ENCODE data around the gene RBBP8. TPM values are rescaled to one million over a fixed set of nuclear protein-coding genes. Genes with fewer than 3 reads are reported as not detected.
A peak's percentile ranks its signal among the peaks of the same experiment; 100 is the strongest.
"Not testable (repeated sequence)": the region's sequence is repeated elsewhere in the genome, so short reads cannot be mapped to it uniquely, and the experiment has no call there.

RBBP8 gene
- 76.7 TPM for total RNA-seq
- 93.8 TPM for polyA plus RNA-seq
- long read RNA-seq, donor 1, partial matches to known transcripts = 0 of 1 reads
- long read RNA-seq, donor 1, other reads (novel, unspliced or antisense) = 0 of 1 reads
- long read RNA-seq, donor 2, partial matches to known transcripts = 5 of 10 reads
- long read RNA-seq, donor 2, other reads (novel, unspliced or antisense) = 0 of 10 reads
- long read RNA-seq, donor 3, partial matches to known transcripts = 0 of 2 reads
- long read RNA-seq, donor 3, other reads (novel, unspliced or antisense) = 0 of 2 reads
- long read RNA-seq, donor 4, partial matches to known transcripts = 0 of 3 reads
- long read RNA-seq, donor 4, other reads (novel, unspliced or antisense) = 0 of 3 reads
- long read RNA-seq, donor 5, partial matches to known transcripts = 0 of 4 reads
- long read RNA-seq, donor 5, other reads (novel, unspliced or antisense) = 0 of 4 reads
- long read RNA-seq, donor 6, partial matches to known transcripts = 0 of 1 reads
- long read RNA-seq, donor 6, other reads (novel, unspliced or antisense) = 0 of 1 reads
- long read RNA-seq, donor 7, partial matches to known transcripts = 0 of 4 reads
- long read RNA-seq, donor 7, other reads (novel, unspliced or antisense) = 0 of 4 reads
- long read RNA-seq, donor 8 = 0 reads
- long read RNA-seq, donor 9, partial matches to known transcripts = 0 of 2 reads
- long read RNA-seq, donor 9, other reads (novel, unspliced or antisense) = 0 of 2 reads
- long read RNA-seq, donor 10, partial matches to known transcripts = 0 of 2 reads
- long read RNA-seq, donor 10, other reads (novel, unspliced or antisense) = 0 of 2 reads

DNA sequence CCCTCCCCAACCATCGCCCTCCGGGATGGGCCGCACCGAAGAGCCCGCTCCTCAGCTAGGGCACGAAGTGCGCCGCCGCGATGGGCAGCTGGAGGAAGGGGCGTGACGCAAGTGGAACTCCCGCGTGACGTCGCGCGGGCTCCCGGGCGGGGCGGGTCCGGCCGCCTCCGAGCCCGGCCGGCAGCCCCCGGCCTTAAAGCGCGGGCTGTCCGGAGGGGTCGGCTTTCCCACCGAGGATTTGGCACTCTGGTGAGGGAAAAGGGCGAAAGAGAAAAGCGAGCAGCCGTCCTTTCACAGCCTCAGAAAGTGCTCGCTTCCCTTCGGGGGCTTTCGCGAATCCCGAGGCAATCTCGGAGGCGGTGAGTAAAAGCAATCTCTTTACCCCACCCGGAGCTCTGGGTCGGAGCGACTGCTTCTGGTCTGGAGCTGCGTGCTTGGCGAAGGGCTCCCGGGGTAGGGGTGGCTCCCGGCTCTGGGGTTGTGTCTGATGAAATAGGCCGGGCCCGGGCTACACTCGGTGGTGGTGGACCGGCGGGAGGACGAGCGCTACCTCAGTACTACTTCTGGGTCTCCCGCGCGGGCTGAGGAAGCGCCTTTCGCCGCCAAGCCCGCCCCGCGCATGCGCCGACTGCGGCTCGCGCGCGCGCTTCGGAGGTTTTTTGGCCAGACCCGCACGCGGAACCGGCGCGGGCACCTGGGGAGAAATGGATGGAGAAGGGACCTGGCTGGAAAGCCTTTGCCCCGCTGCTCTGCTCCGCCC lies at the start of gene RBBP8:
Gene RBBP8 (plus strand): TSS at position 123 of the 760 bp plus-strand sequence. CDS start 3,524 bp downstream, outside the sequence.
- DNase-seq (ENCODE audit: low read depth in 6 of 9, low spot score in 9 of 9) = peak; percentile 47 to 90 (median 75)
- H3K4me1 ChIP-seq (ENCODE audit: control insufficient read depth in 2 of 2, insufficient read depth in 2 of 2, low read length in 2 of 2) = peaks cover 0 to 7% of the 10 kb centered on the region in 2 donors
- H3K4me3 ChIP-seq (ENCODE audit: low read length in 2 of 2) = peak within 1 kb of the TSS; percentile 68 to 84
- no peaks in the 10 kb centered on the region for H3K27me3 ChIP-seq (ENCODE audit: control insufficient read depth in 2 of 2, insufficient read depth in 1 of 2, low read length in 1 of 2)
- peak within 1 kb of the TSS; percentile 93 to 94 for H3K27ac ChIP-seq (ENCODE audit: low read depth in 1 of 2, low read length in 1 of 2)
- no peaks in the 10 kb centered on the region for H3K9me3 ChIP-seq (ENCODE audit: control insufficient read depth in 2 of 2, insufficient read depth in 1 of 2, low read length in 1 of 2)
- under 1% methylated on average over 82 of the region's 82 CpGs for WGBS
- peaks cover 5 to 10% of the 10 kb centered on the region in 2 donors for H3K36me3 ChIP-seq (ENCODE audit: control insufficient read depth in 2 of 2, insufficient read depth in 2 of 2, low read length in 1 of 2)

DNA sequence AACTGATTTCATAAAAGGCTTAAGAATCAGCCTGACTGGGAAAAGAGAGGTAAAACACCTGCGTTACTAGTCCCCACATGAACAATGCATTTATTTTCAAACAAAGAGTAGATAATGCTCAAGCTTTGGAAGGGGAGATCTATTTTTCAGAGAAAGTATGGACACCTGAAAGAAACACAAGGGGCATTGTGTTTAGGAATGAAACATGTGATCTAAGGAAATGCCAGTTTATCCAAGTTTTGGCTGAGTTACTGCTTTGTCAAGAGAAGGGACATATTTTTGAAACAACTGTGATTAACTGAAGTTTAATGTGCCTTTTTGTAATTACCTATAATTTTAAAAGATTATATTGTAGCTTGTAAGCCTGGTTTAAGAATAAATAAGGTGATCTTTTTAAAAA lies 49.3 kb upstream of the RBBP8 start:
- H3K36me3 ChIP-seq (ENCODE audit: control insufficient read depth in 2 of 2, insufficient read depth in 2 of 2, low read length in 1 of 2) = no peaks in the 10 kb centered on the region
- 99% methylated on average over 1 of the region's 1 CpG for WGBS
- no peaks in the 10 kb centered on the region for H3K4me1 ChIP-seq (ENCODE audit: control insufficient read depth in 2 of 2, insufficient read depth in 2 of 2, low read length in 2 of 2)
- no peak overlapping the region for H3K4me3 ChIP-seq (ENCODE audit: low read length in 2 of 2)
- no peaks in the 10 kb centered on the region for H3K27me3 ChIP-seq (ENCODE audit: control insufficient read depth in 2 of 2, insufficient read depth in 1 of 2, low read length in 1 of 2)
- H3K9me3 ChIP-seq (ENCODE audit: control insufficient read depth in 2 of 2, insufficient read depth in 1 of 2, low read length in 1 of 2) = peaks cover 0 to 7% of the 10 kb centered on the region in 2 donors
- no peak for DNase-seq (ENCODE audit: low read depth in 6 of 9, low spot score in 9 of 9)
- no peak overlapping the region for H3K27ac ChIP-seq (ENCODE audit: low read depth in 1 of 2, low read length in 1 of 2)

DNA sequence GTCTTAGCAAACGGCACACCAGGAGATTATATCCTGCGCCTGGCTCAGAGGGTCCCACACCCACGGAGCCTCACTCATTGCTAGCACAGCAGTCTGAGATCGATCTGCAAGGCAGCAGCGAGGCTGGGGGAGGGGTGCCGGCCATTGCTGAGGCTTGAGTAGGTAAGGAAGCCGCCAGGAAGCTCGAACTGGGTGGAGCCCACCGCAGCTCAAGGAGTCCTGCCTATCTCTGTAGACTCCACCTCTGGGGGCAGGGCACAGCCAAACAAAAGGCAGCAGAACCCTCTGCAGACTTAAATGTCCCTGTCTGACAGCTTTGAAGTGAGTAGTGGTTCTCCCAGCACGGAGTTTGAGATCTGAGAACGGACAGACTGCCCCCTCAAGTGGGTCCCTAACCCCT lies 47.4 kb upstream of the RBBP8 start:
- H3K4me1 ChIP-seq (ENCODE audit: control insufficient read depth in 2 of 2, insufficient read depth in 2 of 2, low read length in 2 of 2); H3K36me3 ChIP-seq (ENCODE audit: control insufficient read depth in 2 of 2, insufficient read depth in 2 of 2, low read length in 1 of 2); H3K4me3 ChIP-seq (ENCODE audit: low read length in 2 of 2); DNase-seq (ENCODE audit: low read depth in 6 of 9, low spot score in 9 of 9); H3K27ac ChIP-seq (ENCODE audit: low read depth in 1 of 2, low read length in 1 of 2); H3K9me3 ChIP-seq (ENCODE audit: control insufficient read depth in 2 of 2, insufficient read depth in 1 of 2, low read length in 1 of 2); H3K27me3 ChIP-seq (ENCODE audit: control insufficient read depth in 2 of 2, insufficient read depth in 1 of 2, low read length in 1 of 2): not testable (repeated sequence)
- 96% methylated on average over 11 of the region's 11 CpGs for WGBS

DNA sequence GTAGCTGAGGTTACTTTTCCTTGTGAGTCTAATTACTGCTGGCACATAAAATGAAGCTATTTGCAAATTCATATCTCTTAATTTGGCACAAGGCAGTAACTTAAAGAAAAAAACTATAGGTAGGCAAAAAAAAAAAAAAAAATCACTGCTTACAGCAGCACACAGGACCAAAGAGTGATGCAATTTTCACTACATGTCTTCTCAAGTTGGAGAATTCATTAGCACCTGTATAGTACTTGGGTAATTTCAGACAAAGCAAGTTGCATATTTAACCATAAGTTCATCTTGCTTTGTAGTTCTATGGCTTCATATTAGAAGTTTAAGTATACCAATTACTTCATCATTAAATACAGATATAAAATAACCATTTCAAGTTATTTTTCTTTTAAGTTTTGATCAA lies 33.7 kb upstream of the RBBP8 start:
- H3K4me3 ChIP-seq (ENCODE audit: low read length in 2 of 2) = no peak overlapping the region
- no peaks in the 10 kb centered on the region for H3K9me3 ChIP-seq (ENCODE audit: control insufficient read depth in 2 of 2, insufficient read depth in 1 of 2, low read length in 1 of 2)
- no peak for DNase-seq (ENCODE audit: low read depth in 6 of 9, low spot score in 9 of 9)
- H3K36me3 ChIP-seq (ENCODE audit: control insufficient read depth in 2 of 2, insufficient read depth in 2 of 2, low read length in 1 of 2) = no peaks in the 10 kb centered on the region
- H3K27me3 ChIP-seq (ENCODE audit: control insufficient read depth in 2 of 2, insufficient read depth in 1 of 2, low read length in 1 of 2) = no peaks in the 10 kb centered on the region
- no peak overlapping the region for H3K27ac ChIP-seq (ENCODE audit: low read depth in 1 of 2, low read length in 1 of 2)
- H3K4me1 ChIP-seq (ENCODE audit: control insufficient read depth in 2 of 2, insufficient read depth in 2 of 2, low read length in 2 of 2) = no peaks in the 10 kb centered on the region

DNA sequence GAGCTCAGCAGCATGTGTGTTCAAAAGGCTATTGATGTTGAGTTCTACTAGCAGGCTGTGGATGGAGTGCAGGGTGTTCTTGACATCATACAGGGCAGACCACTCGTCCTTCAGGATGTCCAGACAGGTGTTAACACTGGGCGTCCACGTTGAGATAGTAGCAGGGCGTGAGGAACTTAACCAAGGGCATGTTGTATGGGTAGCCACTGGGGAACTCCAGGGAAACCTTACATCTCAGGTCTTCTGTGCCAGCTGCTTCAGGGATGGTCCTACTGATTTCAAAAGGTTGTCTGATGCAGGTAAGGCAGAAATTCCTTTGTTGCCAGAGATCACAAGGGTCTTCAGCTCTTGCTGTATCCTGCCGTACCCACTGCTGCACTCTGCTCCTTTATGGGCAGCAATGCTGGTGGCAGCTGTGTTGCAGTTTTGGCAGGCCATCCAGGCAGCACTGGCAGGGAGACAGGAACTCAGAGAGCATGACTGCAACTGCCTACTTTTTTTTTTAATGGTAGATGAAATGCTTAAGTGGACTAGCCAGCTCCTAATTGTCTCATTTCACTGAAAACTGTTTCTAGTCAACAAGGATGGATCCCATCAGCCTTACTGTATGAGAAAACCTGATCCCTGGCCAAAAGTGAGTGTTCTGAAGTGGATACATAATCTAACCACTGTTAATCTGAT lies 32.4 kb upstream of the RBBP8 start:
- Histone ChIP-seq H3K27me3 (ENCODE audit: control insufficient read depth in 2 of 2, insufficient read depth in 1 of 2, low read length in 1 of 2) (no peaks in the 10 kb centered on the region), H3K27ac (ENCODE audit: low read depth in 1 of 2, low read length in 1 of 2) (no peak overlapping the region), H3K9me3 (ENCODE audit: control insufficient read depth in 2 of 2, insufficient read depth in 1 of 2, low read length in 1 of 2) (no peaks in the 10 kb centered on the region), H3K4me1 (ENCODE audit: control insufficient read depth in 2 of 2, insufficient read depth in 2 of 2, low read length in 2 of 2) (no peaks in the 10 kb centered on the region), H3K4me3 (ENCODE audit: low read length in 2 of 2) (no peak overlapping the region), H3K36me3 (ENCODE audit: control insufficient read depth in 2 of 2, insufficient read depth in 2 of 2, low read length in 1 of 2) (no peaks in the 10 kb centered on the region)
- DNase-seq (ENCODE audit: low read depth in 6 of 9, low spot score in 9 of 9) = no peak
- 95% methylated on average over 5 of the region's 5 CpGs for WGBS

DNA sequence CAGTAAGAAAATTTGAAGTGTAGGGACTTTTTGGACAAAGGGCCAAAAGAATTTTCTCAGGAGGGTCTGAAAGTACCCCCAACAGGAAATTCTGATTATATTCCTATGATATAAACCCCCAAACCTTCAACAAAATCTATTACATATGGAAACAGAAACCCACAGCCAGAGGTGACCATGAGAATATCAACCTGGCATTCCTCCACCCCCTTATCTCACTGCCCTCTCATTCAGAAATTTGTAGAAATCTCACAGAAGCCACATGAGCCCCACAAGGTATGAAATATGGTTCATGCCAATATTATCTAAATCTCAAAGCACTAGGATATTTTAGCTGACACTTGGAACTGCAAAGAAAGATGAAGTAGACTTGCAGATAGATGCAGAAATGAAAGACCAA lies 31.0 kb upstream of the RBBP8 start:
- Histone ChIP-seq H3K27me3 (ENCODE audit: control insufficient read depth in 2 of 2, insufficient read depth in 1 of 2, low read length in 1 of 2) (no peaks in the 10 kb centered on the region), H3K4me3 (ENCODE audit: low read length in 2 of 2) (no peak overlapping the region), H3K36me3 (ENCODE audit: control insufficient read depth in 2 of 2, insufficient read depth in 2 of 2, low read length in 1 of 2) (no peaks in the 10 kb centered on the region), H3K9me3 (ENCODE audit: control insufficient read depth in 2 of 2, insufficient read depth in 1 of 2, low read length in 1 of 2) (no peaks in the 10 kb centered on the region), H3K27ac (ENCODE audit: low read depth in 1 of 2, low read length in 1 of 2) (no peak overlapping the region), H3K4me1 (ENCODE audit: control insufficient read depth in 2 of 2, insufficient read depth in 2 of 2, low read length in 2 of 2) (no peaks in the 10 kb centered on the region)
- no peak for DNase-seq (ENCODE audit: low read depth in 6 of 9, low spot score in 9 of 9)

DNA sequence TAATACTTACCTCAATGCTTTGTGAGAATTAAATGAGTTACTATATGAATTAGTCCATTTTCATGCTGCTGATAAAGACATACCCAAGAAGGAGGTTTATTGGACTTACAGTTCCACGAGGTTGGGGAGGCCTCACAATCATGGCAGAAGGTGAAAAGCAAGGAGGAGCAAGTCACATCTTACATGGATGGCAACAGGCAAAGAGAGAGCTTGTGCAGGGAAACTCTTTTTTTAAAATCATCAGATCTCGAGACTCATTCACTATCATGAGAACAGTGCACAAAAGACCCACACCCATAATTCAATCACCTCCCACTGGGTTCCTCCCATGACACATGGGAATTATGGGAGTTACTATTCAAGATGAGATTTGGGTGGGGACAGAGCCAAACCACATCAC lies 29.9 kb upstream of the RBBP8 start:
- H3K4me3 ChIP-seq (ENCODE audit: low read length in 2 of 2); H3K4me1 ChIP-seq (ENCODE audit: control insufficient read depth in 2 of 2, insufficient read depth in 2 of 2, low read length in 2 of 2); DNase-seq (ENCODE audit: low read depth in 6 of 9, low spot score in 9 of 9); H3K36me3 ChIP-seq (ENCODE audit: control insufficient read depth in 2 of 2, insufficient read depth in 2 of 2, low read length in 1 of 2); H3K9me3 ChIP-seq (ENCODE audit: control insufficient read depth in 2 of 2, insufficient read depth in 1 of 2, low read length in 1 of 2); H3K27ac ChIP-seq (ENCODE audit: low read depth in 1 of 2, low read length in 1 of 2); H3K27me3 ChIP-seq (ENCODE audit: control insufficient read depth in 2 of 2, insufficient read depth in 1 of 2, low read length in 1 of 2): not testable (repeated sequence)
- 88% methylated on average over 2 of the region's 2 CpGs for WGBS

DNA sequence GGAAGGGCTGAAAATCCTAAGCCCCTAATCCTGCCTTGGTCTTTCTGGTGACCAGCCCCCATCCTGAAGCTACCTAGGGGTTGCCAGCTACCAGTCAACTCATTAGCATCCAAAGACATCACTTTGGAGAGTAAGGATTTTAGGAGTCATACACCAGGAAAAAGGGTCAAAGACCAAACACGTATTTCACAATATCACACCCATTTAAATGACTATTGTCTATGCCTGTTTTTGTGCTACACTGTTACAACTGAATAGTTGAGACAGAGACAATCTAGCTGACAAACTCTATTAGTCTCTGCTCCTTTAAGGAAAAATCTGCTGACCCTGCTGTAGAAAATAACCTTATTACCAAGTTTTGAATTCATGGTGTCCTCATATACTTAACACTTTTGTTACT lies 21.0 kb upstream of the RBBP8 start:
- Histone ChIP-seq H3K36me3 (ENCODE audit: control insufficient read depth in 2 of 2, insufficient read depth in 2 of 2, low read length in 1 of 2) (no peaks in the 10 kb centered on the region), H3K9me3 (ENCODE audit: control insufficient read depth in 2 of 2, insufficient read depth in 1 of 2, low read length in 1 of 2) (no peaks in the 10 kb centered on the region), H3K27me3 (ENCODE audit: control insufficient read depth in 2 of 2, insufficient read depth in 1 of 2, low read length in 1 of 2) (no peaks in the 10 kb centered on the region), H3K4me1 (ENCODE audit: control insufficient read depth in 2 of 2, insufficient read depth in 2 of 2, low read length in 2 of 2) (no peaks in the 10 kb centered on the region), H3K4me3 (ENCODE audit: low read length in 2 of 2) (no peak overlapping the region), H3K27ac (ENCODE audit: low read depth in 1 of 2, low read length in 1 of 2) (no peak overlapping the region)
- 100% methylated on average over 1 of the region's 1 CpG for WGBS
- DNase-seq (ENCODE audit: low read depth in 6 of 9, low spot score in 9 of 9) = no peak
